GM10266 (cell line): ENCODE results near the gene MAGEB3.

Experiments used
- DNase-seq: peaks from one replicate; pipeline ENCODE4 v3.0.0; 2012; ENCODE audit errors: extremely low spot score
- CTCF ChIP-seq: IDR thresholded peaks from 2 replicates; pipeline ENCODE4 v1.5.1; 2012; ENCODE audit warnings: mild to moderate bottlenecking, low read depth; ENCODE audit not compliant: control insufficient read depth, insufficient read depth; ENCODE audit errors: missing control alignments

The MAGEB3 gene

GRCh38 chrX:30217465-30217864 lies 13.0 kb upstream of the MAGEB3 start:
- no peak for TF ChIP-seq CTCF
- no peak for DNase-seq

GRCh38 chrX:30219372-30219771 lies 11.1 kb upstream of the MAGEB3 start:
- no peak for DNase-seq

GRCh38 chrX:30220661-30221060 lies 9.8 kb upstream of the MAGEB3 start:
- no peak for TF ChIP-seq CTCF
- no peak for DNase-seq

More at GRCh38 chrX:30219372-30219771, 11.1 kb upstream of the MAGEB3 start:
- TF ChIP-seq CTCF: no peak

GRCh38 chrX:30224536-30224935 lies 5.9 kb upstream of the MAGEB3 start:
- DNase-seq: no peak
- TF ChIP-seq CTCF: no peak

- DNase-seq: no peak
Observed at GRCh38 chrX:30228526-30228925, 1.9 kb upstream of the MAGEB3 start.

GRCh38 chrX:30241724-30242415 lies 11.4 kb downstream of the MAGEB3 start, which contains the start of gene MAGEB4:
Gene MAGEB4, plus strand, starts transcription at chrX:30242000. Its CDS starts 136 bp downstream, at chrX:30242136.
- no peak for DNase-seq
- TF ChIP-seq CTCF: no peak

More at GRCh38 chrX:30228526-30228925, 1.9 kb upstream of the MAGEB3 start:
- TF ChIP-seq CTCF: no peak

GRCh38 chrX:30246769-30247489 lies 16.5 kb downstream of the MAGEB3 start, which contains the start of gene MAGEB1:
Gene MAGEB1, plus strand, starts transcription at chrX:30247146. Its CDS starts 3,348 bp downstream, at chrX:30250494.
- DNase-seq: no peak
- no peak for TF ChIP-seq CTCF
